Subcutaneous adipose tissue (tissue), 4 donors: ENCODE measurements around the gene TBX21. TPM values are rescaled to one million over a fixed set of nuclear protein-coding genes. Genes with fewer than 3 reads are reported as not detected.

ENCODE experiments used
- CTCF ChIP-seq: fragments of 450-650 bp; IDR thresholded peaks from one replicate; pipeline ENCODE4 v1.5.1; 2016; ENCODE audit warnings: low read depth, mild to moderate bottlenecking, control low read depth, antibody characterized with exemption, moderate library complexity
- total RNA-seq, 4 donors: library from RNA; depleted of rRNA; stranded (reverse); fragments of >200 nt; gene quantifications; one replicate each; pipeline ENCODE4 v1.1.0, GENCODE V29; 2016

Gene TBX21
- total RNA-seq, 4 donors from 2014 or later = 0.66 to 4.6 (median 2.8) TPM

DNA sequence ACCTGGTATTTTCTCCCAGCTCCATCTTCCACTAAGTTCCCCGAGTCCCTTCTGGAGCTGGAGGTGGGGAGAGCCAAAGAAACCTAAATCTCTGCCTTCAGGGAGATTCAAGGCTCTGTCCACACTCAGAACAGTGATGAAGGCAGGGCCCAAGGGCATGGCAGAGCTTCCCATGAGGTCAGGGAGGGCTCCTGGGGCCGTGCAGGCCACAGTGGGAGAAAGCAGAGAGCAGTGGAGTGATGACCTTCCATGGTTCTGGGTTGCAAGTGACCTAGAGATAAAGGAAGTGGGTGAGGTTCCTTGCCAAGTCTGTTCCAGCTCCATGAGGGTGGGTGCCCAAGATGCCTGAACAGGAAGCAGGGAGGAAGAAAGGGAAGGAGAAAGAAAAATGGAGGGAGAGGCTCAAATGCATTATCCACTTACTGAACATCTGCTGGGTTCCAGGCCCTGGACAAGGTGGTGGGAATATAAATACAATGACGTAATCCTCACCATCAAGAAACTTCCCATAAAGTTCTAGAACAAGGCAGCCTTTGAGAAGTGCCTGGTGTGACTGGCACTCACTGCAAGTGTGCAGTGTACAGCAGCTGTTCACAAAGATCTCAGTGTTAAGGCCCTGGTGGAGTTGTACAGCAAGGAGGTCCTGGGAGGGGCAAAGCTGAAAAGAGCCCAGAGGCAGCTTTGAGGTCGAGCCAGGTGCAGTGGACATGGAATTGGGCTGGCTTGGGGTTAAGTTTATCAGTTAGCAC is 25.8 kb upstream of the TBX21 start:
- no peak for TF ChIP-seq CTCF

DNA sequence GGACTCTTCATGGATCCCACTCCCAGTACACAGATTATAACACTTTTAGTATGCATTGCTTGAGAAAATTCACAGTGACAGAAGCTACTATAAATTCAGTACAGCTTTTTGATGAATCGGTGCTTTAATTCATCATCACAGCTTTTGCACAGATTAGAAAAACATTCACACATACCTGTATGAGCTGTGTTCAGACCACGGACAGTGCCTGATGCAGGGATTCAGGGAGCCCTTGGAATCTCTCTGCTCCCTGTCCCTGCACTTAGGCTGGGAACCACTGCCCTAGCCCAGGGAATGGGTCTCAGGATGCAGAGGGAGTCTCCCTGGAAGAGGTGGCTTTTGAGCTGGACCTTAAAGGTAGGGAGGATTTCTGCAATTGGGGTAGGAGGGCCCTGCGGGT is 25.2 kb upstream of the TBX21 start:
- TF ChIP-seq CTCF = no peak

DNA sequence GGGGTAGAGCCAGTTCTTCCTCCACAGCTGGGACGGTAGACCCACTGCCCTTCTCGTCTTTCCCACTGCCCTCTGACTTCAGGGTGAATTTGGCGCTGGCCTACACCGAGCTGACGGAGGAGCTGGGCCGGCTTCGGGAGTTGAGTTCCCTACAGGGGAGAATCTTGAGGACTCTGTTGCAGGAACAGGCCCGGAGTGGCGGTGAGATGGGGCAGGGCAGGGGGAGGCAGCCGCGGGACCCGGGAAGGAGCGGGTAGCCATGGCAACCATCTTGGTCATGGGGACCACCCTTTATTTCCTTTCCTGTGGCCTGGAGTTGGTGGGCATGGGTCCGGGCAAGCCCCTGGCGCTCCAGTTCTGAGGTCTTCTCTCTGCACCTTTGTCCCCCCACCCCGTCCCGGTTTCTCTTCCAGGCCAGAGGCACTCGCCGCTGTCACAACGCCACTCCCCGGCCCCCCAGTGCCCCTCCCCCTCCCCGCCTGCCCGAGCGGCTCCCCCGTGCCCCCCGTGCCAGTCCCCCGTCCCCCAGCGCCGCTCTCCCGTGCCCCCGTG is 24.6 kb upstream of the TBX21 start:
- no peak for TF ChIP-seq CTCF

DNA sequence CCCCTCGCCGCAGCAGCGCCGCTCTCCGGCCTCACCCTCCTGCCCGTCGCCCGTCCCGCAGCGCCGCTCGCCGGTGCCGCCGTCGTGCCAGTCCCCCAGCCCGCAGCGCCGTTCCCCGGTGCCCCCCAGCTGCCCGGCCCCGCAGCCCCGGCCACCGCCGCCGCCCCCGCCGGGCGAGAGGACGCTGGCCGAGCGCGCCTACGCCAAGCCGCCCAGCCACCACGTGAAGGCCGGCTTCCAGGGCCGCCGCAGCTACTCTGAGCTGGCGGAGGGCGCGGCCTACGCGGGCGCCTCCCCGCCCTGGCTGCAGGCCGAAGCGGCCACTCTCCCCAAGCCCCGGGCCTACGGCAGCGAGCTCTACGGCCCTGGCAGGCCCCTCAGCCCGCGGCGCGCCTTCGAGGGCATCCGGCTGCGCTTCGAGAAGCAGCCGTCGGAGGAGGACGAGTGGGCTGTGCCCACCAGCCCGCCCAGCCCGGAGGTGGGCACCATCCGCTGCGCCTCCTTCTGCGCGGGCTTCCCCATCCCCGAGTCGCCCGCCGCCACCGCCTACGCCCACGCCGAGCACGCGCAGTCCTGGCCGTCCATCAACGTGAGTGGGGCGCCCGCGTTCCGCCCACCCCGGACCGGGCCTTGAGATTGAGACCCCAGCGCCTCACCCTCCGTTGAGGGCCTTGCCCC is 24.0 kb upstream of the TBX21 start:
- TF ChIP-seq CTCF = no peak

- no peak for TF ChIP-seq CTCF
Observed at GRCh38 chr17:47709594-47709993, 23.4 kb upstream of the TBX21 start.

DNA sequence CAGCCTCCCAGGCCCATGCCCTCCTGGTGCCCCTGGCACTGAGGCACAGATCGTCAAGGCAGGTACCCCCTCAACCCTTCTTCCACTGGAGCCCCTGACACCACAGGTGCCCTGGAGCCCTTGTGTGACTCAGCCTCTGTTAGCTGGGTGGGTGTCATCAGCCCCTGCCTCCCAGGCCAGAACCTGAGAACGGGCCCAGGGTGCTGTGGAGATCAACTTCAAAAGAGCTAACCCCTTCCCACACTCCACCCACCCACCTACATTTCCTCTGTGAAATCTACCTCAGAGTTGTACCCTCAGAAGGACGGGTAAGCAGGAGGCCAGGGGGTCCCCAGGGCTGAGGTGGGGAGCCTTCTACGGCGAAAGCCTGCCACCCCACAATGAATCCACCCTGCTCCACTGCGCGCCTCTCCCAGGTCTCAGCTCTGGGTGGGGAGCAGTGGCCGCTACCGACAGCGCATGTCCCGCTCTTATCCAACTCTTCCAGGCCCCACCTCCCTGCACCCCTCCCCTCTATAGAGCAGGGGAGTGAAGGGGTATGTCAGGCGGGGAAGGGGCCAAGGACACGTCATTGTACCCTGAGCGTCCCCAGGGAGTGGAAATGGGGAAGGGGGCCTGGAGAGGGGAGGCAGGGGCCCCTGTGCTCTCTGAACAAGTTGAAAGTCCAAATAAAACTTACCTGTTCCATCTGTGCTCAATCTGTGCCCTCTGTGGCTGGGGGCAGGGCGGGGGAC is 21.5 kb upstream of the TBX21 start:
- TF ChIP-seq CTCF = no peak
